Adipocyte (in vitro differentiated cells): Measurements from ENCODE around the gene COMMD1.
A peak's percentile ranks its signal among the peaks of the same experiment; 100 is the strongest.
"Not testable (repeated sequence)": the region's sequence is repeated elsewhere in the genome, so short reads cannot be mapped to it uniquely, and the experiment has no call there.

ENCODE experiments used
- DNase-seq: peaks from one replicate; pipeline ENCODE4 v3.0.0-alpha.2; 2015; ENCODE audit warnings: low read depth
- H3K27me3 ChIP-seq: replicated peaks from 2 replicates; pipeline ENCODE4 v1.7.0; 2013; ENCODE audit warnings: mild to moderate bottlenecking, low read length, moderate library complexity; ENCODE audit not compliant: control insufficient read depth, insufficient read depth
- H3K36me3 ChIP-seq: 2 replicates; pipeline ENCODE4 v1.7.0; 2013; ENCODE audit warnings: low read length, mild to moderate bottlenecking, moderate library complexity; ENCODE audit not compliant: control insufficient read depth, insufficient read depth, severe bottlenecking
- H3K4me1 ChIP-seq: 2 replicates; pipeline ENCODE4 v1.7.0; 2013; ENCODE audit warnings: mild to moderate bottlenecking, low read length, moderate library complexity; ENCODE audit not compliant: control insufficient read depth, insufficient read depth
- H3K4me3 ChIP-seq: 2 replicates; pipeline ENCODE4 v1.7.0; 2013; ENCODE audit warnings: mild to moderate bottlenecking, low read length, moderate library complexity
- H3K9ac ChIP-seq: 2 replicates; pipeline ENCODE4 v1.7.0; 2013; ENCODE audit warnings: mild to moderate bottlenecking, low read length, moderate library complexity
- H3K9me3 ChIP-seq: 2 replicates; pipeline ENCODE4 v1.7.0; 2013; ENCODE audit warnings: mild to moderate bottlenecking, low read length, moderate library complexity; ENCODE audit not compliant: control insufficient read depth

Gene COMMD1

DNA sequence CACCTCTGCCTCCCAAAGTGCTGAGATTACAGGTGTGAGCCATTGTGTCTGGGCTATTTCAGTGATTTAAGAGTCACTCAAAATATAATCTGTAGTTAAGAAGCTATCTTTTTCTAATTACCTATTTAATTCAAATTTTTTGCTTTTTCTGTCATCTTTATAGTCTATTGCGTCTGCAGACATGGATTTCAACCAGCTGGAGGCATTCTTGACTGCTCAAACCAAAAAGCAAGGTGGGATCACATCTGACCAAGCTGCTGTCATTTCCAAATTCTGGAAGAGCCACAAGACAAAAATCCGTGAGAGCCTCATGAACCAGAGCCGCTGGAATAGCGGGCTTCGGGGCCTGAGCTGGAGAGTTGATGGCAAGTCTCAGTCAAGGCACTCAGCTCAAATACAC is 95.1 kb downstream of the COMMD1 start:
- Histone ChIP-seq H3K4me1 (no peaks in the 10 kb centered on the region), H3K9me3 (no peaks in the 10 kb centered on the region), H3K4me3 (no peak overlapping the region), H3K27me3 (no peaks in the 10 kb centered on the region), H3K9ac (no peak overlapping the region), H3K36me3 (peaks cover 5% of the 10 kb centered on the region)
- no peak for DNase-seq

DNA sequence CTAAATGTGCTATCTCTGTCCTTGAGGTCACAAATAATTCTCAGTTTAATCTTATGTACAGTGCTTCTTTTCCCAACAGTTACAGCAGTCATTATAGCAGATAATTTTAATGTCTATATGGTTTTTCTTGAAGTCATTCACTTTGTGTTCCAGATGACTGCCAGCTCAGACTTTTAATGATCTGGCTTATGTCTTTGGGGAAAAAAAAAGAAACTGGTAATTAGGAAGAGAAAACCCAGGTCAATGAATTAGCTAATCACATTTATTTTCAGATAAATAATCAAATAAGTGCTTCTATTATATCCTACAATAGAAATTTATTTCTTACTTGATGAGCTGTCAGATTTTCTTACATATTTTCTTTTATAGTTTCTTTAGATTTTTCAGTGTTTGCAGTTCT is 96.0 kb downstream of the COMMD1 start:
- H3K27me3 ChIP-seq: no peaks in the 10 kb centered on the region
- no peaks in the 10 kb centered on the region for H3K9me3 ChIP-seq
- H3K4me1 ChIP-seq: no peaks in the 10 kb centered on the region
- DNase-seq: no peak
- no peak overlapping the region for H3K4me3 ChIP-seq
- H3K36me3 ChIP-seq: peaks cover 5% of the 10 kb centered on the region
- no peak overlapping the region for H3K9ac ChIP-seq

DNA sequence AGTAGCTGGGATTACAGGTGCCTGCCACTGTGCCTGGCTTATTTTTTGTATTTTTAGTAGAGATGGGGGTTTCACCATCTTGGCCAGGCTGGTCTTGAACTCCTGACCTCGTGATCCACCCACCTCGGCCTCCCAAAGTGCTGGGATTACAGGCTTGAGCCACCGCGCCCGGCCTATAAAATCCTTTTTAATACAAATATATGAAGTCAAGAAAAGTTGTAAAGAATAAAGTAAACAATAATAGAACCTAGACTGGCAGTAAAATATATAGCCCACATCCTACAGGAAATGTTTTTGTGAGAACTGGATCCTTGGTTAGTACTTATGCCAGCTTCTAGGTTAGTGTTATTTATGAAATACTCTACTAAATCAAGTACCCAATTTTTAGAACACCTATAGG is 99.0 kb downstream of the COMMD1 start:
- H3K9me3 ChIP-seq, H3K36me3 ChIP-seq, H3K9ac ChIP-seq, H3K27me3 ChIP-seq, H3K4me1 ChIP-seq, H3K4me3 ChIP-seq, DNase-seq: not testable (repeated sequence)

DNA sequence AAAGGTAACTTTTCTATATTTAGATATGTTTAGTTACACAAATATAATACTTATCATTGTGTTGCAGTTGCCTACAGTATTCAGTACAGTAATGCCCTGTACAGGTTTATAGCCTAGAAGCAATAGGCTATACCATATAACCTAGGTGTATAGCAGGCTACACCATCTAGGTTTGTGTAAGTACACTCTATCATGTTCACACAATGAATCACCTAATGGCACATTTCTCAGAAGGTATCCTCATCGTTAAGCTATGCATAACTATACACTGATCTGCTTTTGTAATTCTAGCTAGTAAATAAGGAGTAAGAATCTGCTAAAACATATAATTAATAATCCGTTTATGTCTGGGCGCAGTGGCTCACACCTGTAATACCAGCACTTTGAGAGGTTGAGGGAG is 102.1 kb downstream of the COMMD1 start:
- DNase-seq: no peak
- Histone ChIP-seq H3K4me1 (no peaks in the 10 kb centered on the region), H3K27me3 (no peaks in the 10 kb centered on the region), H3K9me3 (no peaks in the 10 kb centered on the region), H3K4me3 (no peak overlapping the region), H3K36me3 (peaks cover 5% of the 10 kb centered on the region), H3K9ac (no peak overlapping the region)

DNA sequence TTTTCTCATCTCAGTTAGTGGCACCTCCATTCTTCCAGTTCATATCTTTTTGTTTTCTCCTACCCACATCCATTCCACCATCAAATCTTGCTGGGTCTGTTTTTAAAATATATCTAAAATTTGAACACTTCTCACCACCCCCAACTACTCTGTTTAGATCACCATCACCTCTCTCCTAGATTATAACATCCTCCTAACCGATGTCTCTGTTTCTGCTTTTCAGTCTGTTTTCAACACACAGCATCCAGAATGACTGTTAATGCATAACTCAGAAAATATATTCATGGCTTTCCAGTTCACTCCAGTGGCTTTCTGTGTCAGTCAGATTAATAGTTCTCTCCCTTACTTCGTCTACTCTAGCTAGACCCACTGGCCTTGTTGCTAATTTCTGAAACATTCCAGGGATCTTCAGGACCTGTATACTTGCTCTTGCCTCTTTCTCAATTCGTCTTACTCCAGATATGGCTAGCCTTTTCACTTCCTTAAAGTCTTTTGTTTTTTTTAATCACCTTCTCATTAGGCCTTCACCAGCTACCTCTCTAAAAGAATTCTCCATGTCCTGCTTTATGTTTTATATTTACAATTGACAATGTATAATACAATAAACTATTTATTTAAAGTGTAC is 105.3 kb downstream of the COMMD1 start:
- no peaks in the 10 kb centered on the region for H3K9me3 ChIP-seq
- no peak overlapping the region for H3K4me3 ChIP-seq
- no peaks in the 10 kb centered on the region for H3K36me3 ChIP-seq
- no peaks in the 10 kb centered on the region for H3K27me3 ChIP-seq
- H3K9ac ChIP-seq: no peak overlapping the region
- peaks cover 11% of the 10 kb centered on the region for H3K4me1 ChIP-seq
- DNase-seq: no peak

DNA sequence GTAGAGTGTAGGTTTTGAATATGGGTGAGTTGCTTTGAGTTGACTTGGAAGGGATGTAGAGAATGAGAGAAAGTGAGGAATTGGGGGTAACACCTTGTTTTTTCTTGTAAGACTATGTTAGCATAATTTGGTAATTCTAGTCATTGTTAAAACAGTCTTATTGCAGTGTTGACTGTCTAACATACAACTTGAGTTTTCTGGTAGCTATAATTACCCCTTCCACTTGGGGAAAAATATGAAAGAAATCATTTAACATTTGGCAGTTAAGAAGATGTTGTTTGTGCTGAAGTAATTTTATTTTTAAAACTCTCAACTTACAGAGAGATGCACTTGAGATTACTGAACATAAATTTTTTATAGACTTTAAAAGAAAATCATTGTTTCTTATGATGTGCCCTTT is 108.2 kb downstream of the COMMD1 start:
- Histone ChIP-seq H3K9ac (no peak overlapping the region), H3K4me3 (no peak overlapping the region), H3K36me3 (no peaks in the 10 kb centered on the region), H3K9me3 (no peaks in the 10 kb centered on the region), H3K4me1 (peaks cover 11% of the 10 kb centered on the region), H3K27me3 (no peaks in the 10 kb centered on the region)
- peak; percentile 3 for DNase-seq

DNA sequence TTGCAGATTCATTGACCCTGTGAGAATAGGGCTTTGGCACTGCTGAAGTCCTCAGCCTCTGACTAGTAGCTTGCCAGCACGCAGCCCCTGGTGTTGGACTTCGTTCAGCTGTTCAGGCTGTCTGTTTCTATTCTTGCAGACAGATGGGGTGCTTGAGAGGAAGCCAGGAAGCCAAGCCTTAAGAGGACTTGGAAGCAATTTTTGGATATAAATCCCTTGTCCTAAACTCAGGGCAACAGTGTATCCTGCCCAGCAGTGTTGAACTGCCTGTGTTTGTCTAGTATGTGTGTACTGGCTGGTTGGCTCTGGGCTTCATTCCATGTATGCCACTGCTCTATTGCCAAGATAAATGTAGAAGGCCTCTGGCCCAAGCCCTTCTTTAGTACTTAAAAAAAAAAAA is 108.6 kb downstream of the COMMD1 start:
- H3K4me3 ChIP-seq: no peak overlapping the region
- H3K27me3 ChIP-seq: no peaks in the 10 kb centered on the region
- no peak overlapping the region for H3K9ac ChIP-seq
- no peaks in the 10 kb centered on the region for H3K36me3 ChIP-seq
- peaks cover 11% of the 10 kb centered on the region for H3K4me1 ChIP-seq
- peak; percentile 87 for DNase-seq
- H3K9me3 ChIP-seq: no peaks in the 10 kb centered on the region

DNA sequence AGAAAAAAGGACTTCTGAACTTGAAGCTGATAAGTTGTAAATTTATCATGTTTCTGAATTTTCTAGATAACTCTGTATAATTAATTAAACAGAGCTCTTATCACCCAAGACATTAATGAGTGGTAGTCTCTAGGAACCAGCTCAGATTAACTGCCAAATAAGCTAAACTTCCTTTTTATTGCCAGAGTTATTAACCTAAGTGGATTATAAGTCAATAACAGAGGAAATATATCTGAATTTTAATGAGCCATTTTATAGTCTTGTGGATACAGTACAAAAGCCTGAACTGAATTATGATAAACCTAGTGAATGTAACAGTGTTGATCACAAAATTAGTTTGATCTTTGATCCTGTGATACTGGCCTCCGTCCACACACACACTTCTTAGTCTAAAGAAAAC is 111.5 kb downstream of the COMMD1 start:
- no peak for DNase-seq
- H3K9ac ChIP-seq: no peak overlapping the region

DNA sequence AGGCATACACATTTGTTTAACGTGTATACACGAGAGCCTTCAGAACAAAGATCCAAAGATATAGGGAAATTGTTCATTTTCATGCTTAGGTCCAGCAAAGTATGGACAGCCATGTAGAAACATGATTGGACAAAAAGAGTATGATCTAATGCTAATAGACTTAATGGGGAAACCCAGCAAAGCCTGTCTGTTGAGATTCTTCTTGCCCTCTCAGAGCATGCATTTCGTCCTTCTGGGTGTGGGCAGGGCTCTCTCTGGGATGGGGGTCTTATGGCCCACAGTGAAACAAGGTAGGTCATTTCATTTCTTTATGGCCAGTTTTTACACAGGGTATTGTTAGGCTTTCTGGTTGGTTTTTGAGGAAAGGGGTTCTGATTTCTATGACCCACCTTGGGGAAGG is 124.4 kb downstream of the COMMD1 start:
- no peaks in the 10 kb centered on the region for H3K4me1 ChIP-seq
- H3K27me3 ChIP-seq: no peaks in the 10 kb centered on the region
- no peak overlapping the region for H3K4me3 ChIP-seq
- DNase-seq: no peak
- H3K9ac ChIP-seq: no peak overlapping the region
- no peaks in the 10 kb centered on the region for H3K36me3 ChIP-seq
- no peaks in the 10 kb centered on the region for H3K9me3 ChIP-seq

More for the DNA sequence above, 111.5 kb downstream of the COMMD1 start:
- Histone ChIP-seq H3K36me3 (peaks cover 5% of the 10 kb centered on the region), H3K4me3 (no peak overlapping the region), H3K27me3 (no peaks in the 10 kb centered on the region), H3K9me3 (no peaks in the 10 kb centered on the region), H3K4me1 (peaks cover 11% of the 10 kb centered on the region)

DNA sequence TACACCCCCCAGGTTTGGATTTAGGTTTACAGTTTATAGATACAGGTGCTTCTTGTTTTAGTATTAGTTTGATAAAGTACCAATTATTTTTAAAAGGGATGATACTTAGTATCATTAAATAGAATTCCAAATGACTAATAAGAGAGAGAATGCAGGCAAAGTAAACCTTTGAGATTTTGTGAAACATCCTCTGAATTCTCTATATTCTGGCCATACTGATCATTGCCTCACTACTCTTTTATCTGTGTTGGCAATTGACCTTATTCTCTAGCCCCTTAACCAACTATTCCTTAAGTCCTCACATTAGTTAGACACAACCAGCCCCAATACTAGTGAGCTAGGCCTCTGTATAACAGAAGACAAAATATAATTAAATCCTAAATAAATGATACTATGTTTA is 125.4 kb downstream of the COMMD1 start:
- DNase-seq: no peak
- H3K4me1 ChIP-seq: no peaks in the 10 kb centered on the region
- H3K27me3 ChIP-seq: no peaks in the 10 kb centered on the region
- no peak overlapping the region for H3K9ac ChIP-seq
- H3K9me3 ChIP-seq: no peaks in the 10 kb centered on the region
- H3K4me3 ChIP-seq: no peak overlapping the region
- no peaks in the 10 kb centered on the region for H3K36me3 ChIP-seq

DNA sequence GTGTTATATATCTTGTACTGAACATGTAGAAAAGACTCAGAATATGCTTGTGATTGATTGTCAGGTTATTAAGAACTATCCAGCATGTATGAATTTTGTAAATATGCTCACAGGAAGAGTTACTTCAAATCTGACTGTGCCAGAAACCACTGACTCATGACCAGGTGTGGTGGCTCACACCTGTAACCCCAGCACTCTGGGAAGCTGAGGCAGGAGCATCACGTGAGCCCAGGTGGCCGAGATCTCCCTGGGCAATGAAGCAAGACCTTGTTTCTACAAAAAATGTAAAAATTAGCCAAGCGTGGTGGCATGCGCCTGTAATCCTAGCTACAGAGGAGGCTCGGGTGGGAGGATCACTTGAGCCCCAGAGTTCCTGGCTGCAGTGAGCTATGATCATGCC is 126.6 kb downstream of the COMMD1 start:
- no peaks in the 10 kb centered on the region for H3K4me1 ChIP-seq
- H3K9me3 ChIP-seq: no peaks in the 10 kb centered on the region
- no peaks in the 10 kb centered on the region for H3K27me3 ChIP-seq
- DNase-seq: no peak
- no peaks in the 10 kb centered on the region for H3K36me3 ChIP-seq
- no peak overlapping the region for H3K4me3 ChIP-seq
- no peak overlapping the region for H3K9ac ChIP-seq

DNA sequence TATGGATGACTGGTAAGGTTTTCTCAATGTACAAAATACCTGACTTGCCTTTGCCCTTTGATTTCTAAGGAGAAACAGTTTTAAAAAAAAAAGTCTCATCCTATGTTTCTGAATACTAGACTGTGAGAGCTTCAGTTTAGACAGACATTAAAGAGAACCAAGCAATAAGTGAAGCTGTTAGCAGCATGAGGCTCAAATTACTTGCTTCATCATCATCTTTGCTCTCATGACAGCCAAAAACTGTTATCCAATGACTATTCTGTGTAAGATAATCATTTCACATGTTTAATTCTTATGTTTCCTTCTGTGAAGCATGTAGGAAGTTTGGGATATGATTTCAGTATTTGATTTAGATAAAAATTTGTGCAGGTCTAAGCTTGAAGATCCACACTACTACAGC is 129.2 kb downstream of the COMMD1 start:
- Histone ChIP-seq H3K27me3 (no peaks in the 10 kb centered on the region), H3K4me1 (no peaks in the 10 kb centered on the region), H3K9me3 (no peaks in the 10 kb centered on the region), H3K4me3 (no peak overlapping the region), H3K36me3 (no peaks in the 10 kb centered on the region), H3K9ac (no peak overlapping the region)
- DNase-seq: no peak
